Fibroblast of the aortic adventitia (primary cell): ENCODE results near the gene EIF4A2. TPM values are rescaled to one million over a fixed set of nuclear protein-coding genes. Genes with fewer than 3 reads are reported as not detected.
"Not testable (repeated sequence)": the region's sequence is repeated elsewhere in the genome, so short reads cannot be mapped to it uniquely, and the experiment has no call there.

Source experiments
- DNase-seq: peaks from one replicate; pipeline ENCODE4 v3.0.0-alpha.2; 2010; ENCODE audit warnings: low read depth
- H3K4me3 ChIP-seq: 2 replicates; pipeline ENCODE4 v1.5.1; 2011; ENCODE audit warnings: low read depth, mild to moderate bottlenecking, control low read depth, low read length, moderate library complexity
- CTCF ChIP-seq: IDR thresholded peaks from 2 replicates; pipeline ENCODE4 v1.5.1; 2011; ENCODE audit warnings: mild to moderate bottlenecking, low read length, control low read depth, inconsistent platforms; ENCODE audit not compliant: insufficient read depth
- total RNA-seq: library from RNA; depleted of rRNA; stranded (reverse); fragments of >200 nt; gene quantifications from 2 replicates; pipeline ENCODE4 v1.2.3, GENCODE V29; 2012; ENCODE audit warnings: low replicate concordance

The EIF4A2 gene
- total RNA-seq, 1 donor: 383 TPM

DNA sequence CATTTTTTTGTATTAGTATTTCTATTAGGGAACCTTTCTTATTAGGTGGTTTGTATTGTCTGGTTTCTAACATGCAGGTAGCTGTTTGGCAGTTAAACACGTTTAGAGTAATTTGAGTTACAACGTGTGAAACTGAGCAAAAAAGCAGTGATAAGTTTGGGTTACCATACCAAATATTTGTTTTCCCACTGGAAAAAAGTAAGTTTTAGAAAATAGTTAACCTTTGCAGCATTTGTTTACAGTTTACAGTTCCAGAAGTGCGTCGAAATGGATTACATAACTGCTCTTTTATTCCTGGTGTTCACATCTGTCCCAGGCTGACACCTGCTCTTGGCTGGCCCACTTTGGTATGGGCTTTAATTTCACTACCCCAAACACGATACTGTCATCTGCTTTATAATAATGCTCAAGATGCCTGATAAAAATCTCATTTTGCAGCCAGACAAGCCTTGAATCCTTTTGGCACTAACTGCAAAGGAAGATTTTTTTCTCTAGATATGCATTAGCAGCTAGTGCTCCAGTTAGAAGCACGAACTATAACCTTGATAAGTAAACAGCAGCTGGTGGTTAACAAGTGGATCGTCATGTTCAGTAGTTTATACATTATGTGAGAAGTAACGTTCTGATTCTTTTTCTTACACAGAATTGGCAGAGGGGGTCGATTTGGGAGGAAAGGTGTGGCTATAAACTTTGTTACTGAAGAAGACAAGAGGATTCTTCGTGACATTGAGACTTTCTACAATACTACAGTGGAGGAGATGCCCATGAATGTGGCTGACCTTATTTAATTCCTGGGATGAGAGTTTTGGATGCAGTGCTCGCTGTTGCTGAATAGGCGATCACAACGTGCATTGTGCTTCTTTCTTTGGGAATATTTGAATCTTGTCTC lies 5.3 kb downstream of the EIF4A2 start:
- peak; percentile 13 for DNase-seq
- no peak overlapping the region for H3K4me3 ChIP-seq
- TF ChIP-seq CTCF: no peak

DNA sequence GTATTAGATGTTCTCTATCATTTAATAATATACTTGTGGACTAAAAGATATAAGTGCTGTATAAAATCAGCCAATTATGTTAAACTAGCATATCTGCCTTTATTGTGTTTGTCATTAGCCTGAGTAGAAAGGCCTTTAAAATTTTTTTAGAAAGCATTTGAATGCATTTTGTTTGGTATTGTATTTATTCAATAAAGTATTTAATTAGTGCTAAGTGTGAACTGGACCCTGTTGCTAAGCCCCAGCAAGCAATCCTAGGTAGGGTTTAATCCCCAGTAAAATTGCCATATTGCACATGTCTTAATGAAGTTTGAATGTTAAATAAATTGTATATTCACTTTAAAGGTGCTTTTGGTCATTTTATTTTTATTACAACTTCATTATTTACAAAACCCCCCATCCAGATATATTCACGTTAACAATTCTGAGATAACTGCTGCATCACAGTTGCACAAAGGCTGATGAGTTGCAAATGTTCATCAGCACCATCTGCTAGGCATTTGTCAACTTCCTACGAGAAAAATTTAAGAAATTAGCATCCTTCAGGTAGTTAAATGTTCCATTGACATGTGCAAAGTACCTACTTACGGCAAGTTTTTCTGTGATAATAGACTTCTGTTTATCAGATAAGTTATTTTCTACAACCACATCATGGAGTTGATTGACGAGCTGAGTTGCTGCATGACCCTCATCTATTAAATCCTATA lies 6.3 kb downstream of the EIF4A2 start:
- TF ChIP-seq CTCF: no peak
- H3K4me3 ChIP-seq: no peak overlapping the region
- DNase-seq: peak; percentile 42

- peak; percentile 67 for DNase-seq
- no peak overlapping the region for H3K4me3 ChIP-seq
- TF ChIP-seq CTCF: peak; percentile 34
Measured at GRCh38 chr3:186790261-186790981, 7.0 kb downstream of the EIF4A2 start.

DNA sequence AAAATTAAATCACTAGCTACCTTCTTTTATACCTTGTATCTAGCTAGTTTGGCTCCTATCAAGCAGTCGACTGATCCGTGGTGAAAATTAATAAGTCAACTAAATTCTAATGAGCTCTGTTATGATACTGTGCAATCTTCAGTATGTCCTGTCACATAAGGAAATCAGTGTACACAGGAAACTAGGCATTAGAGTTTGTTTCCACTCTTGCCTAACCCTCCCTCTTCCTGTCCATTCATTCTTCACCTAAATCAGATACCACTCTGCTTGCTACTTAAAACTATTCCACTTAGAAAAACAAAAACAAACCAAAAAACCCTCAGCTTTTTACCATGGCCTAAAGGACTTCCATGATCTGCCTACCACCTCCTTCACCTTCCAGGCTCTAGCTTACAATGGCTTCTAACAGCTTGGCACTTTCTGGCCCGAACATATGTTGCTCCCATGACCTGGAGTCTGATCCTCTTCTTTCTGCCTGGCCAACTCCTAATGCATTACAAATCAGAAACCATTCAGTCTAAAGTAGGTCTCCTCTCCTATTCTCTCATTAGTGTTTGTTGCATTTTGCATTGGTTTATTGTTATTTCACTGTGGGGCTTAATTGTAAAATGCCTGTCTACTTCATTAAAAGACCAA lies 15.0 kb downstream of the EIF4A2 start:
- no peak for TF ChIP-seq CTCF
- no peak overlapping the region for H3K4me3 ChIP-seq
- no peak for DNase-seq

DNA sequence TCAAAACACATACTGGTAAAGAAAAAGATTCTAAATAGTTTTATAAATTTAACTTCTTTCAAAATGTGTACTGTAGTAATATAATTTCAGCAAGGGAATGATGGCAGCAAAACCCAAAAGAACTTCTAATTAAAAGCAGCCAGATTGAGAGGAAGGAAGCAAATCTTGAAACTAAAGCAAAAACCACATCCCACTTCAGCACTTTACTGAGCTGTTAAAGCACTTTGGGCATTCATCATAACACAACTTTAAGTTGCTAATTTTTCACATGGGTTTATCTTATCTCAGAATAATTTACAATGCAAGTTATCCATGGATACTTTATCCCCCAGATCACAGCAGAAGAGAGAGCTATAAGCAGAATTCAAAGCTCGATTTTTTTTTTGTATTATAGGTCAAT lies 16.9 kb downstream of the EIF4A2 start:
- TF ChIP-seq CTCF: no peak
- no peak overlapping the region for H3K4me3 ChIP-seq
- no peak for DNase-seq

DNA sequence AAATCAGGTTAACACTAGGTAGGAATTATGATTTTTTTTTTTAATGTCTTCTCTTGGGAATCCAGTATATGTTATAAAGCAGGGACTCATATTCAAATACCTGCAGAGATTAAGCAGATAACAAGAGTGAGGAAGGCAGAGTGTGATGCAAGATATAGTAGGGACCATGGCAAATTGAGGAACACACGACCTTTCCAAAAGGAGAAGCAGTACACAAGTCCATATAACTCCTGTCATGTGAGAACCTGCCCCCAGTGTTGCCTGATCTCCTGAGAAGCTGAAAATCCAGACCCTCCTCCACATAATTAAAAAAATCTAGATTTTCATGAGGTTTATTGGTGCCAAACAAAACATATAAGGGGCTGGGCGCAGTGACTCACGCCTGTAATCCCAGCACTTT lies 19.3 kb downstream of the EIF4A2 start:
- DNase-seq: no peak
- no peak for TF ChIP-seq CTCF
- no peak overlapping the region for H3K4me3 ChIP-seq

DNA sequence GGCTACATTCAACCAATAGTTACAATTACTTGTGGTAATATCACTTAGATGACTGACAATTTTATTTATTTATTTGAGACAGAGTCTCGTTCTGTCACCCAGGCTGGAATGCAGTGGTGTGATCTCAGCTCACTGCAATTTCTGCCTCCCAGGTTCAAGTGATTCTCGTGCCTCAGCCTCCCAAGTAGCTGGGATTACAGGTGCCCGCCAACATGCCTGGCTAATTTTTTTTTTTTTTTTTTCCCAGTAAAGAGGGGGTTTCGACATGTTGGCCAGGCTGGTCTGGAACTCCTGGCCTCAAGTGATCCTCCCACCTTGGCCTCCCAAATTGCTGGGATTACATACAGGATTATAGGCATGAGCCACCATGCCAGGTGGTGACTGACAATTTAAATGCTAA lies 20.1 kb downstream of the EIF4A2 start:
- H3K4me3 ChIP-seq, DNase-seq: not testable (repeated sequence)
